22Rv1 (cell line): Measurements from ENCODE around the gene DPH1.

Source experiments
- CTCF ChIP-seq: fragments of 450-650 bp; IDR thresholded peaks from 2 replicates; pipeline ENCODE4 v1.5.1; 2017; ENCODE audit warnings: mild to moderate bottlenecking
- ZFX ChIP-seq: fragments of 450-650 bp; IDR thresholded peaks from 2 replicates; pipeline ENCODE4 v1.6.1; 2017; ENCODE audit warnings: antibody characterized with exemption, borderline replicate concordance

- TF ChIP-seq CTCF (no peak), ZFX (no peak)
These were observed 9.2 kb upstream of the DPH1 start for GRCh38 chr17:2020721-2021120.
